ENCODE results near the gene KDM4C.

Gene KDM4C

DNA sequence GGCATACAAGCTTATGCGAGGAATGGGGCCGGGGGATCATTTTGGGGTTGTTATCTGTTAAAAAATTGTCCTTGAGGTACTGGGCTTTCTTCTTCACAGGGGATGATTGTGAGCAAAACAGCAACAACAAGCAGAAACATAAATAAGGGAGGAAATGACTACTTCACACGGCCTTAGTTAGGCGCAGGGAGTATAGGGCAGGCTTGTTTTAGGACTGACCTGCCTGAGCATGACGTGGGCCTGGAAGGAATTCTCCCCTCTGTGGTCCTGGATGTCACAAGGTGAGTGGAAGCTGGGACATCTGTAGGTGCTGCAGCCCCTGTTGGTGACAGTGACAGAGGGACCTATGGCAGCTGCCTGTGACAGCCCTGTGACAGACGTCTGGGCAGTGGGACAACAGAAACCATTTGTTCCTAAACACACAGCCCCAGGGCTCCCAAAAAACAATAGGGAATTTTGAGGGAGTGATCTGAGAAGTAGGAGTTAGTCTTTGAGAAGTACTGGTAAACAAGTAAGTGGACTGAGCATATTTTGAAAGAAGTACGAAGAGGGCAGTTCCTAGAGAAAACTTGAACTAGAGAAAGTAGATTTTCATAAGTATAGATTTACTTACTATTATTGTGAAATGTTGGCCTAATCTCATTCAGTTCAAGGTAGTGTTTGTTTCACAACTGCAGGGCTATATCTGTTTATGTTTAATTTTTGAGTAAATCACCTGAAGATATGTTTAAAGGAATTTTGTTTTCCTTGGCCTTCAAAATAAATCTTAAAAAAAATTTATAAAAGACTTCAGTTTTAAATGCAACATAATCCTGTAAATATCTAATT lies 113.1 kb downstream of the KDM4C start:
- no peak for DNase-seq

DNA sequence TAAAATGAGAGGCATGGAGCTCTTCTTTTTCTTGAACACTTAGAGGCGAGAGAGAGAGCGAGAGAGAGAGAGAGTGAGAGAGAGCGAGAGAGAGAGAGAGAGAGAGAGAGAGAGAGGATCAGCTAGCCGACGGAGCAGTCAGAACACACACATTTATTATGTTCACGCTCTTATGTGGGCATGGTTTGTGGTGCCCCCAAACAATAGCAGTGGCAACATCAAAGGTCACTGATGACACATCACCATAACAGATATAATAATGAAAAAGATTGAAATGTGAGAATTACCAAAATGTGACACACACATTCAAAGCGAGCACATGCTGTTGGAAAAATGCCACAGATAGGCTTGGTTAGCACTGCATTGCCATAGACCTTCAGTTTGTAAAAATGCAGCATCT lies 116.1 kb downstream of the KDM4C start:
- DNase-seq, result no peak

DNA sequence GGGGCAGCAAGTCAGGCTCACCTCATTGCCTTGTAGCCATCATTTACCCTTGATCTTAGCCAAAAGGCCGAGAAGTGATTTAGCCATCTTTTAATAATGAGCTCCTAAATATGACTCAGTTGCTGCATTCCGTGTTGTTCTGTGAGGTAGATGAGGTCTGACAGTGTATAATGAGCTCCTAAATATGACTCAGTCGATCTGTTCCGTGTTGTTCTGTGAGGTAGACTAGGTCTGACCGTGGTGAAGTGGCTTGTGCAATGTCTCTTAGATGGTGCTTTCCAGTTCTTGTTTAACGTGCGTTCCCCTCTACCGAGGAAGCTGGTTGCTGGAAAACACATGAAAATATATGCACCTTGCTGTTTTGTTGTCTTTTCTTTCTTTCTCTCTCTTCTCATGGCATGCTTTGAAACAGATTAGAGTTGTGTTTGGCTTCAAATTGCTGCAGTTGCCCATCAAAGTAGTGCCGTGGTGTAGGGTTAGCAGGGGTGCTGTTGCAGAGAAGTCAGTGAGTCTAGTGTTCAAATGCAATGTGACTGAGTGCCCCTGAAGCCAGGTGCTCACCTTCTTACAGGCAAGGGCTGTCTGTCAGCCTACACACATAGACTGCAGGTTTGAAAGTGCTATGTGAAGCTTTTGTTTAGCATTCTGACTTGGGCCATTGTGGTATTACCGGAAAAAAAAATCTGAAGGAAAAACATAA lies 118.6 kb downstream of the KDM4C start:
- DNase-seq, result no peak

DNA sequence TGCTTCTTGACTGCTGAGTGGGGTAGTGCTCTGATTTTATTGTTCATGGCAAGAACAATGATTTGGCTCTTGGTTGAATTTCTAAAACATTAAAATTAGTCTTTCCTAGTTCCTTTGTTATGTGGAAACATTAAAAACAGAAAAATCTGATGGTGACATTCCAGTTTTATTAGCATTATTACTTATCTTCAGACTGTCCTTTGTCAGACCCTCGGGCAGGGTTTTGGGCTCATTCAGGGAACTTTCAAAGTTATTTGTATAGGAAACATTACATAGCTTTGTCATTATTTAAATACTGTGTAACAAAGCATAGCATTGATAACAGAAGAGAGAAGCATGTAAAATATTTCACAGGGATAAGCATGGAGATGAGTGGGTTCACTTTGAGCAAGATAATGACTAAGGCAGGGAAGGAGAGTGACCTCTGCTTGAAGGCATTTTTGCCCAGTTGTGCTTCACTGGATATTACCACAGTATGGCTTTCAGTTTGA lies 119.9 kb downstream of the KDM4C start:
- no peak for DNase-seq

DNA sequence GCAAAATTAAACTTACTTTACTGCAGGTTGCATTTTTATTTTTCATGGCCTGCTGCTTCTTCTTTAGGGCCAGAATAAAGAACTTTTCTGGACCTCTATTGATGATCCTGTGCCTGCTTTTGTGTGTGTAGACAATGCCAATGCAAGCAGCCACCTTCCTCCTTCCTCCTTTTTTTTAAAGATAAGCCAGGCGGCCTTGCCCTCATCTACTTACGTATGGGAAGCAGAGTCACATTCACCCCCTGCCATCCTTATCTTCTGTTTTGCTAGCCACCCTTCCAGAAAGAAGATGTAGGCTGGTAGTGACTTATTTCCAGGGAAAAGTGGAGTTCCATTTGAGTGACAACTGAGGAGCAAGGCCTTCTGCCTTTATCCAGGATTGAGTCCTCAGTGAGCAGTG lies 122.9 kb downstream of the KDM4C start:
- DNase-seq, result no peak

DNA sequence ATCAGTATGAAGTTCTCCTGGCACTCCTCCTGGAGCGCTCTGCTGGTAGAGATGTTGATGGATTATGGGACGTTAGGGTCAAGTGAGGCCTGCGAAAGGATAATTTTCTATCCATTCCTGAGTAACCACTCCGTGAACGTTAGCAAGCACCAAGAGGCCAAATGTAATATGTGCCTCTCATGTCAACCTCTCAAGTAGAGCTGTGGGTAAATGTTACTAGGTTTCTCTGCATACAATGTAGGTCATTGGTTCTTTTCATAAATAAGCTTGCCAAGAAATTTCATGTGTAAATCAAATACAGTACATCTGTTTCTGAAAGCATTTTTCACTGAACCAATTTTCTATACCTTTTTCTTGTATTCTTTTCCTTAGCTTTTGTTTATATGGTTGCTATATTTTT lies 126.3 kb downstream of the KDM4C start:
- no peak for DNase-seq

DNA sequence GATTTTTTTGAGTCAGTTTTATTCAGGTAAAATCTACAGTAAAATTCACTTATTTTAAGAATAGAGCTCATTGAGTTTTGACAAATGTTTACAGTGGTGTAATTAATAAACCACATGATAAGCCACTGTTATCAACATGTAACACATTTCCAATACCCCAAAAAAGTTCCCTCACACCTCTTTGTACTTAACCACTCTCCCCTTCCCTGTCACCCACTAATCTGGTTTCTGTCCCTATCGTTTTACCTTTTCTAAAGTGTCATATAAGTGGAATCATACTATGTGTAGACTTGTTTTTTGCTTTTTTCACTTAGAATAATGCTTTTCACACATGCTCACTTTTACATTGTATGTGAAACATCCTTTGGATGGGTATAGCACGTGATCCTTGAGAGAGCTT lies 127.2 kb downstream of the KDM4C start:
- DNase-seq, result no peak

DNA sequence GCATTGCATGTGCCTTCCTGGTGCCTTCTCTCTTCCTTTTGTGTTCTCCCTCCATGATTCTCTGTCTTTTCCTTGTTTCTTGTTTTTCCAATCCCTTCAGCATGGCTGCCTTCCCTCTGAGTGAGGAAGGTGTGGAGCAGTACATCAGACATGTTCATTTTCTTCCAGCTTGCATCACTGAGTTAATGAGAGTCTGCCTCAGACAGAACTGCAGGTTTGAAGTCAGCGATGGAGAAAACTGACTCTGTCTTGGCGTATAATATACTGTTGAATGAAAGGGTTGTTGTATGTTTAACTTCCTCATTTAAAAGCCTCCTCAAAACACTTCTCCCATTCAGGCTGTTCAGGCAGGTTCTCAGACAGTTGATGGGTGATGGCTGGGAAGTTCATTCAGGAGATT lies 129.3 kb downstream of the KDM4C start:
- DNase-seq, result no peak

DNA sequence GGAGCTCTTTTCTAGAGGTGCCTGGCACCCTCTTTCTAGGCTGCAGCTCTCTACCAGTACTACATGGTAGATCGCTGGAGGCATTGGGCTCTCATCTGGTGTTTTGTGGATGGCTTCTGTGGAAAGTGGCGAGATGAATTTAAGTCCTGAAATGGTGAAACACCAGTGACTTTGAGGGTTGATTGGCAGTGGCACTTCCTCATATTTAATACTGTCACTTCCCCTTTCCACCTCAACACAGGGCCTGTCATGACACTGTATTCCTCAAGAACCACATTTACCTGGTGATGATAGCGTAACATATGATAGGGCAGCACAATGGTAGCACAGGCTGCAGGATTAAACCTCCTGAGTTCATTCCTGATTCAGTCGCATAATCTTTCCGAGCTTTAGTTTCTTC lies 132.1 kb downstream of the KDM4C start:
- DNase-seq, result no peak

DNA sequence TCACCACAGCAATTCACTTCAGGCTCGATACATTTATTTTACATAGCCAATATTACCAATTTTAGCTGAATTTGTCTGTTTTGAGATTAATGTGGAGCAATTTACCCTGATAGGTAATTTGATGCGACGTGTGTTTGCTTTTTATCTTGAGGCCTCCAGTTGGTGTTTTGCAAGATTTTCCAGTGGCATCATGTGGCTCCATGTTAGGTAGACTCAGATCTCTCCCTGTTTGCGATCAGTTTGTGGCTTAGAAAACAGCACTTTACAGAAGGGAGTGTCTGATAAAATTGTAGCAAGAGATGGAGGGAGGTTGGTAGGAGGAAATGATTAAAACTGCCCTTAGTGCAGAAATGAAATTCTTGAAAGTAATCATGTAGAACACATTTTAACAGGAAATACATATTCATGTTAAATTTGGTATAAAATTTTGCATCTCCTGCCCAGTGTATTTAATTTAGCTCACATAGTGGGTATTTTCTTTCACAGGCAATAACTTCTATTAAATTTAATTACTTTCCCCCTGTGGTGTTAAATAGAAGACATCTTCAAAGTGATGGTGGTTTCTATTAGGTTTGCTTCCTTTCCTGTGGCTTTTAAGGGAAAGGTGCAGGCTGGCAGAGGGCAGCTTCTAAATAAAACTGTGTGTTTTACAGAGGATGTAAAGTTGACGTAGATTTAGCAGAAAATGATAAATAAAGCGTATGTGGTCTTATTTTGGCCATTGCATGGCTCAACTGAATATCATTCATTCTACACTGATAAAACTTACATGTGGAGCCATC lies 135.8 kb downstream of the KDM4C start:
- DNase-seq, result no peak

DNA sequence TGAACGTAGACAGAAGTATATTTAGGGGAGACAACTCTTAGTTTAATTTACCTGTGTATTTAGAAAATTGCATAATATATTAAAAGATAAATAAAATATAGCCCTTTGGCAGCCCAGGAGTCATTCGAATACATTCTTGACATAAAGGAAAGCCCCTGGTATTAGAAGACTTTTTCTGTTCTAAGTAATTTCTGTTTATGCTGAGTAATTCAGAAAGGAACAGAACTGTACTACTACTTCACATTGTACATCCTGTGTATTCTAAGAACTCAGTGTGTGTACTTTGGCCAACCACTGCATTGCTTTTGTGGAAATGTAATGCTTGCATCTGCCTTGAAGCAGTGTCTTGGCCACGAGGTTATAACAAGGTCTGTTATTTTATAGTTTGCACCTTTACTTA lies 136.4 kb downstream of the KDM4C start:
- DNase-seq, result no peak

DNA sequence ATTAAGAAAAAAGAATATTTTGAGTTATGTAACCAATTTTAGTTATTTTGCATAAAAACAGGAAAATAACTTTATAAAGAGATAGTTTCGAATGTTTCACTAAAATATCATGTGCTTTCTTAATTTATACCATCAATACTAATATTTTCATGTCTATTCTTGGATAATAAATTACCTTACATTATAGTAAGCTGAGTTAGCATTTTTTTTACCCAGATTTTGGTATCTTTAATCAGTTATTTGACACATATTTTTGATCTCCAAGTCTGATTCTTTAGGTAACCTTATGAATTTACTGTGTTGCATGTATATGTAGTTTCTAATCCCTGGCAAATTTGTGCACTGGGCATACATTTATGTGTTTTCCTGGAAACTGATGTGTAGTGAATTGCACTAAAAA lies 138.0 kb downstream of the KDM4C start:
- DNase-seq, result no peak

DNA sequence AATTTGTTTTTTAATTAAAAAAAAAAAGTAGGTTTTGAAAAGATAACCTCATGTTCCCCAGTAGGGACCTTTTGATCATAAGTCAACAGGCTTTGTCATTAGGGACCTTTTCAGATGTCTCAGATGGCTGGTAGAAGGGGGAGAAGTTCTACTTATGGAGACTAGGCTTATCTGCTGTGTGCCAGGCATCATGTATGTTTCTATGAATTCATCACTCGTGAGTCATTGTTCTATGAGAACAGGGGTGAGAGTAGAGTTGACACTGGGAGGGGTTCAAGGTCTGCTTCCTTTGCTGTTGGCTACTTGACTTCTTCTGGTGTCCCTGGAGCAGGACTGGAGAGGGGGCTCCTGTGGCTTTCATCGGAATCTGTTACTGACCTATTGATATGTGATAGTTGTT lies 138.8 kb downstream of the KDM4C start:
- no peak for DNase-seq

DNA sequence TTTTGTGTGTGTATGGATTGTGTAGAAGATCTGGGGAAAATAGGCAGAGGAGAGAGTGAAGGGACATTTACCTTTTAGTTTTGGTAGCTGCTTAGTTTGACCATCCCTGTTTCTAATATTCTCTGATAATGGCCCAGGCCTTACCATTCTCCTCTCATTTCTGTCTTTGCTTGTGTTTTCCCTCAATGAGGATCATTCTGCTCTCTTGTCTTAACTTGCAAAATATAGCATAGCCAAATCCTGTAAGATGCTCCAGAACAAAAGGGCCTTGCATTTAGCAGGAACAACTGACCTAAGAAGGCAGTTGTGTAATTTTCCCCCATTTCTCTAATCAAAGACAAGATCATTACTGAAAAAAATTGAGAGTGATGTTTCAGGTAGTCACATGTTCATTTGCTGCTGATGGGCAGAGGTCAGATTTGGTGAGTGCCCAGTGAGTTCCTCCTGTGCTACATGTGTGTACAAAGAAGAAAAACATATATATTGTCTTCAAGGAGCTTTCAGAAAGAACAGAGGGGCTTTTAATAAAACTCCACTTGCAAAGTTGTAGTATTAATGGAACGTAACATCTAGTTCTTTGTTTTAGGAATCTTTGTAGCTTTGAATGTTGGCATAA lies 139.5 kb downstream of the KDM4C start:
- DNase-seq, result no peak

DNA sequence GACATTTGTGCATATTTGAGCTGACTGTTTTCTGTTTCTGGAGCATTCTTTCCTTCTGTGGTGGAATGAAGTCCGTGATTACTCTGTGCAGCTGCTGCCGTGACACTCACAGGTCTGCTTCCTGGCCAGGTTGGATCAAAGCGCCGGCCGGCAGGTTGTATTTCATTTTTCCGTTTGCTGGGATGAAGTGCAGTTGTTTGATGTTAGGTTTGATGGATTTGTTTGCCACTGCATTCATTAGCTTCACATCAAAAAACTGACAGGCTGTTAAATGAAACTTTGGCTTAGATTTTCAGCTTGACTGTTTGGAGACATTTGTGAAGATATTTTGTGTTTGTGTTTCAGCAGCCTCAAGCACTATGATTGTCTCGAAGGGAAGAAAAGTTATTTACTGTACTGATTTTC lies 140.1 kb downstream of the KDM4C start:
- DNase-seq, result no peak

DNA sequence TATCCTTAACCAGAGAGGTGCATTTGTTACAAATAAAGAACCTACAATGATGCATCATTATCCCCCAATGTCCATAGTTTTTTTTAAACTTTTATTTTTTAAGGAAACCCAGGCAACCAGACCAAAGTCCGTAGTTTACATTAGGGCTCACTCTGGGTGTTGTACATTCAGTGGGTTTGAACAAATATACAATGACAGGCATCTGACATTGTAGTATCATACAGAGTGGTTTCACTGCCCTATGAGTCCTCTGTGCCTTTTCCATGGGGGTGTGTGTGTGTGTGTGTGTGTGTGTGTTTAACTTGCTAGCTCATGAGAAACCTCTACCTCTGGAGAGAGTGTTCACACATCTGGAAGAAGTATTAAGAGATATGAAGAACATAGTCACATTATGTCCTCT lies 141.5 kb downstream of the KDM4C start:
- no peak for DNase-seq

DNA sequence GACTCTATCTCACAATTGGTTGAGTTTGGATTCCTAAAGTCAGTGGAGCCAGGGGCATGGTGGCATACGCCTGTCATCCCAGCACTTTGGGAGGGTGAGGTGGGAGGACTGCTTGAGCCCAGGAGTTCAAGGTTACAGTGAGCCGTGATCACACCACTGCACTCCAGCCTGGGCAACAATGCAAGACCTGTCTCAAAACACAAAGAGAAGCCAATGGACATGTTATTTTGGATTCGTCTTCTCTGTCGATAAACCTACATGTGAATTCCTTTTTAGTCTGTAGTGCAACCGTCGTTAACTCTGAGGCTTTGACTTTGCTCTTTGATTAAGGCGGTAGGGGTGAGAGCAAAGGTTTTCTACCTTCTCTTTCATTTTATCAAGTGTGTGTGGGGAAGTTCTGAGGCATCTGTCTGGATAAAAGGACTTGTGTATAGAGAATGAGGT lies 142.7 kb downstream of the KDM4C start:
- no peak for DNase-seq

DNA sequence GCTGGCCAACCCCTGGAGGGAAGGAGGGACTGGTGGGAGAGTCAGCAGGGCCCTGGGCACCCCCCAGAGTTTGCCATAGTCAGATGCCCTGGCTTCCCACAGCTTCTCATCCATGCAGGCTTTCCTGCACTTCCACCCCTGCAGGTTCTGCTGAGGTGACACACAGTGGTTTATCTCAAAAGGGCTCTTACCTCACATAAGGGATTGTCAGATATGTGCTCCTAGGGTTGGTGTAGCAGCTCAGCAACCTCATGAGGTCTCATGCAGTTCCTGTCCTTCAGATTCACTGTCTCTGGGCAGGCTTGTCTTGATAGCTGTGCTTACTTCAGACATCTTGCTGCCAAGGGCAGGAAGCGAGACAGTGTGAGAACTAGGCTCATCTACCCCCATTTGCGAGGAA lies 143.4 kb downstream of the KDM4C start:
- no peak for DNase-seq

DNA sequence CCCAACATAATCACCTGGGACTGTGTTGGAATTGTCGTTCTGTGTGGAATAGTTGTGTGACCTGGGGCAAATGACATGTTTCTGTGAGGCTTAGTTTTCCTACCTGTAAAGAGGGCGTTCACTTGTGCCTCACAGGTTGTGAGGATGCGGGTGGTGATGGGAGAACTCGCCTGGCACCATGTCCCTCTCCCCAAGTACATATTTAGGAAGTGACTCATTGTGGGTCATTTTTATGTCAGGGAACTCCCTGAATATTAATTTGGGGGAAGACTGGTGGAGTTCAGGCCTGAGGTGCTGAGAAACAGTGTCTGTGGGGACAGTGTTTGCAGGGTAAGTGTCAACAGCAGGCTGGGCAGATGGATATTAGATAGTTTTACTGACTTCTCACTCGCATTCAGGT lies 144.7 kb downstream of the KDM4C start:
- DNase-seq, result no peak

DNA sequence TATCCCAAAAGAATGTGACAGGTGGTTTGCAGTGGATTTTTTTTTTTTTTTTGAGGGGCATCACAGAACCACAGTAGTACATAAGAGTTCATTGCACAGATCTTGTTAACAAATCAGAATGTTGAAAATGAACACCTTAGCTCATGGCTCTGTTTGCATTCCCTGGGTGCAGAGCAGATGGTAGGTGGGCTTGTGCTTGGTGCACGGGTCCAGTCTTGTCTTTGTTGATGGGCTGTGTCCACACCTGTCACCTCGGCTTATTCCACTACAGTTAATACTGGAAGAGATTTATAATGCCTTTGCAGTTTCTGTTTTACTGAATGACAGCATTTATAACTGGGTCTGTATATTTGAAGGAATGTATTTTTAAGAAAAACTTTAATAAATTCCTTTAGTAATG lies 146.6 kb downstream of the KDM4C start:
- no peak for DNase-seq

DNA sequence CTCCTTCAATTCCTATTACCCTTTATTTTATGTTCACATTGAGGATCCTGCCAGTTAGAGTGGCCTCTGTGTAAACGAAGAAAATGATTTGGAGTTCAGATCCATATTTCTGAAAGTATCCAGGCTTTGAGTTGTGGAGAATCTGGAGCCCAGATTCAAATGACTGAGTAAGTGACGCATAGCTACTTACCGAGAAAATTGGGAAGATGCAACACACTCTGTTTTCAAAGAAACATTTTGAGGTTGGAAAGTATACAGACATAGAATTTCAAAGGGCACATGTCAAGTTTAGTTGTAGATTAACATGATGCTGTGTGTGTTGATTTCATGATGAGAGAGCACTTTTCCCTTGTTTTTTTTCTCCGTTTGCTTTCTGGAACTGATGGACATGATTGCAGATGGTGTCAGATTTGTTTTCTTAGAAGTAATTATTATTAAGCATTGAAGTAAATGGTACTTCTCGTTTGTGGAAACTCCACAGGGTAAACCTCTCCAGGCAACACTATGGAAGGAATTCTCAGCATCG lies 148.1 kb downstream of the KDM4C start:
- DNase-seq, result no peak

DNA sequence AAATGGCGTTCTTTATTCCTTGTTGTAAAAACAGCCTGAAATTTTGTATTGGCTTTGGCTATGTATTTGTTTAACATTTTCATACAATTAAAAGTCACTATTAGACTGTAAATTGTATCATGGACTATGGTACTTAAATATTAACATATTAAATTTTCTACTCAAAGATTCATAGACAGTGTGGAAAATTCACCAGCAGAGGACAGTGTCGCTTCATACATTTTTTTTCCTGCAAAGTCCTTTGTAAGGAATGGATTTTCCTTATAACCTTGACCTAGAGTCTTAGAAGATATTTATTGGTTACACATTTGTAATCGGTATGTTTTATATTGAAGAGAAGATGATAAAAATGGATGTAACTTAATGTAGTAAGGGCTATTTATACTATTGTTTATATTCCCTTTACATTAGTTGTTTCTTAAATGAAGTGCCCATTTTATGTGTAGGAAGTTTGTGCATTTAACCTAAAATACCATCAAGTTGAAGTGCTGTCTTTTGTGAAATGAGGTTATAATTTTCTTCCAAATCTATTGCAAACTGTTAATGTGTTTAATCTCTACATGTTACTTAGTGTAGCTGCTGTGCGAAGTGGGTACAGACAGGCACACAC lies 150.1 kb downstream of the KDM4C start:
- DNase-seq, result no peak

Measured in stimulated activated CD4-positive, alpha-beta T cell treated with anti-CD3 and anti-CD28 coated beads, Interleukin-4, amount 100 ng/mL, for 24 hours (primary cell).